GM12891 (cell line): ENCODE data around the gene PPP1R7.

Experiments
- POLR2A ChIP-seq: IDR thresholded peaks from 2 replicates; pipeline ENCODE4 v1.6.1; 2011; ENCODE audit warnings: low read depth, low read length, control low read depth
- POLR2AphosphoS5 ChIP-seq: IDR thresholded peaks from 2 replicates; pipeline ENCODE4 v1.6.1; 2011; ENCODE audit warnings: low read depth, low read length, control low read depth

DNA sequence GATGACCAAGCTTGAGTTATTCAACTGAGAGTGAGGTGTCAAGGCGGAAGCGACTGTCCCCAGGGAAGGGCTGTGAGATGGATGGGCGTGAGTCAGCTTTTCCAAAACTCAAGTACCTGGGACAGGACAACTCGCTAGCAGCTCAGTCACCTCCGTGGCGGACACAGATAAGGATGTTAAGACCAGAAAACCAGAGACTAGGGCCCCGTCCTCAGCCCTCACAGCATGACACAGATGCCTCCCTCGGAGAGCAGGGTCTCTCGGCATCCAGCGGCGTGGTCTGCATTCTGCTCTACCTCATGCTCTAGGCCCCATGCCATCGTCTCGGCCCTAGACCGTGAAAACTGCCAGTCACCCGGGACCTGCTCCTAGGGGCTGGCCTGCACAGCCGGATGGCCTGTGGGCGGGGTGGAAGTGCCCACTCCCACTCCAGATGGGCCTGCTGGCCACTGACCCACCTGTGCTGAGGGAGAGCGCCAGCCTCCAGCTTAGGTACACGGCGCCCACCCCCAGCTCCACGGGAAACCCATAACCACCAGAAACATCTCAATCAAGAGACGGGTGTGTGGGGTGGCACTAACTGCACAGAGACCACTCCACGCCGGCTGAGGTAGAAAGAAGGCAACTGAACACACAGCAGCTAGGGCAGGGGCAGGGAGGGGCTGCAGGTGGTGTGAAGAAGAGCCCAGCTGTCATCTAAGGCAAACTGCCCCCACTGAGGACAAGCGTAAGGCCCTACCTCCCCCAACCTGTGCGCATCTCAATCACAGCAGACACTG is 78.0 kb downstream of the PPP1R7 start:
- TF ChIP-seq POLR2A = no peak
- no peak; the same call in 1 of the 2 replicates for TF ChIP-seq POLR2AphosphoS5
